ENCODE data around the gene PIPOX. TPM values are rescaled to one million over a fixed set of nuclear protein-coding genes. Genes with fewer than 3 reads are reported as not detected.

The PIPOX gene
- total and polyA plus RNA-seq, 7 donors = 0.71 to 20.5 (median 8.7) TPM; not detected in 1

DNA sequence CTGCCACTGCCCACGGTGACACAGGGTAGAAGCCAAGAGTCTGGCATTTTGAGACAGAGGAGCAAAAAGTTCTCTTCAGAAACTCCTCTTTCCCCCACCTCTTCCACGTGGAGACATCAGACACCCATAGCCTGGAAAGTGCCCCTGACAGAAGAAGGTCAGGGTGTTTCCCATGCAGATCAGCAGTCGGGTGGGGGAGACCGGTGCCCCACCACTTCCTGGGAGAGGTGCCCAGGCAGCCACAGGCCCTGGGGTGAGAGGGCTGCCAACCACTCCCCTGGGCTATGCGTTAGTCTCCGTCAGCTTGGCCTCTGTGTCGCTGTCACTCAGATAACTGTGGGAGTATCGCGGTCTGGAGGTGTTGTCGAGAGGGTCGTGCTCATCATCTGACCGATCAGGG, 31.5 kb downstream of the PIPOX start:
- no peaks in the 10 kb centered on the region for H3K9me3 ChIP-seq
- no peak overlapping the region for H3K4me3 ChIP-seq
- H3K4me1 ChIP-seq = no peaks in the 10 kb centered on the region
- WGBS, 2 donors = 90 to 91% methylated on average over 12 of the region's 12 CpGs
- TF ChIP-seq EP300 (IDR thresholded peaks at IDR 0.05) (no peak), POLR2AphosphoS5 (IDR thresholded peaks at IDR 0.05) (no peak), POLR2A (IDR thresholded peaks at IDR 0.05) (no peak)
- TF ChIP-seq, protein P1, sequence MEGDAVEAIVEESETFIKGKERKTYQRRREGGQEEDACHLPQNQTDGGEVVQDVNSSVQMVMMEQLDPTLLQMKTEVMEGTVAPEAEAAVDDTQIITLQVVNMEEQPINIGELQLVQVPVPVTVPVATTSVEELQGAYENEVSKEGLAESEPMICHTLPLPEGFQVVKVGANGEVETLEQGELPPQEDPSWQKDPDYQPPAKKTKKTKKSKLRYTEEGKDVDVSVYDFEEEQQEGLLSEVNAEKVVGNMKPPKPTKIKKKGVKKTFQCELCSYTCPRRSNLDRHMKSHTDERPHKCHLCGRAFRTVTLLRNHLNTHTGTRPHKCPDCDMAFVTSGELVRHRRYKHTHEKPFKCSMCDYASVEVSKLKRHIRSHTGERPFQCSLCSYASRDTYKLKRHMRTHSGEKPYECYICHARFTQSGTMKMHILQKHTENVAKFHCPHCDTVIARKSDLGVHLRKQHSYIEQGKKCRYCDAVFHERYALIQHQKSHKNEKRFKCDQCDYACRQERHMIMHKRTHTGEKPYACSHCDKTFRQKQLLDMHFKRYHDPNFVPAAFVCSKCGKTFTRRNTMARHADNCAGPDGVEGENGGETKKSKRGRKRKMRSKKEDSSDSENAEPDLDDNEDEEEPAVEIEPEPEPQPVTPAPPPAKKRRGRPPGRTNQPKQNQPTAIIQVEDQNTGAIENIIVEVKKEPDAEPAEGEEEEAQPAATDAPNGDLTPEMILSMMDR (IDR thresholded peaks at IDR 0.05) = no peak
- H3K27me3 ChIP-seq = peaks cover 0 to 1% (median 0%) of the 10 kb centered on the region in 3 donors
- peaks cover 0 to 35% (median 7%) of the 10 kb centered on the region in 4 donors for H3K36me3 ChIP-seq
- H3K27ac ChIP-seq = no peak overlapping the region
- intact Hi-C loops (cut with DNase I) = no loop called here
- DNase-seq = no peak

DNA sequence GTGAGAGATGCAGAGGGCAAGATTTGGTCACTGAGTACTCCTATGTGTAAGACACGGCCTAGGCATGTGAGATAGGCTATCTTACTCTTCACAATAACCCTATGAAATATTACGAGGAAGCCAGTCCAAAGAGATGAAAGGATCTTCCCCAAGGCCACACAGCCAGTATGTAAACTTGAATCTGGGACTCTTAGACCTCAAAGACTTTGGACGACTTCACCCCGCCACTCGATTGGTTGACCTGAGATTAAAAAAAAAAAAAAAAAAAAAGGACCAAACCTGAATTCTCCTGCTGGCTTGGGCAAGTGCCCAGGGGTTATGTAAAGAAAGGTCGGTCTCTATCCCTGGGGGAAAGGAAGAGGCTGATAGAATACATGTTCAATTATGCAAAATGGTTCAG, 33.1 kb downstream of the PIPOX start:
- Histone ChIP-seq H3K9me3 (no peaks in the 10 kb centered on the region), H3K4me1 (no peaks in the 10 kb centered on the region), H3K36me3 (peaks cover 0 to 51% (median 21%) of the 10 kb centered on the region in 4 donors), H3K27me3 (no peaks in the 10 kb centered on the region), H3K4me3 (no peak overlapping the region), H3K27ac (no peak overlapping the region)
- intact Hi-C loops (cut with DNase I) = no loop called here
- DNase-seq = no peak
- 88 to 90% methylated on average over 6 of the region's 6 CpGs for WGBS, 2 donors
- TF ChIP-seq POLR2A (IDR thresholded peaks at IDR 0.05) (no peak), EP300 (IDR thresholded peaks at IDR 0.05) (no peak), POLR2AphosphoS5 (IDR thresholded peaks at IDR 0.05) (no peak)
- TF ChIP-seq, protein P1 (IDR thresholded peaks at IDR 0.05) = no peak

DNA sequence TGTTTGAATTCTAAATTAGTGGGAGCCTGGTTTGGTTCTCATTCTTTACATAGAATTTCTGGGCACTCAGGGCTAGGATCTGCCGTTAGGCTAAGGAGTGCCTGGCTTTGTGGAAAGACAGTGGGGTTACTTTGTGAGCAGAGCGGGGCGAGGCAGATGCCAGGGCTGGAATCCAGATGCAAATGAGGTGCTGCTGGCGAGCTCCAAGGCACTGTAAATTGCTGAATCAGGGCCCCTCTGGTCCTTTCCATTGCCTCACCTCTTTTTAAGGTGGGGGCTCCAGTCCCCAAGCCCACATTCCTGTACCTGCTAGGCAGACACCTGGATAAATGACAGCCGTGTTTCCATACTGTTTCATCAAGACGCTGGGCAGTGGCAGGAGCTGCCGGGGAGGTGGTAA, 33.8 kb downstream of the PIPOX start:
- Histone ChIP-seq H3K4me3 (no peak overlapping the region), H3K36me3 (peaks cover 0 to 57% (median 27%) of the 10 kb centered on the region in 4 donors), H3K27ac (no peak overlapping the region), H3K4me1 (no peaks in the 10 kb centered on the region), H3K27me3 (no peaks in the 10 kb centered on the region), H3K9me3 (no peaks in the 10 kb centered on the region)
- 80 to 87% methylated on average over 7 of the region's 7 CpGs for WGBS, 2 donors
- no peak for DNase-seq
- TF ChIP-seq EP300 (IDR thresholded peaks at IDR 0.05) = no peak
- TF ChIP-seq, protein P1 (IDR thresholded peaks at IDR 0.05) = no peak
- TF ChIP-seq POLR2A (IDR thresholded peaks at IDR 0.05) = no peak
- no peak for TF ChIP-seq POLR2AphosphoS5 (IDR thresholded peaks at IDR 0.05)
- intact Hi-C loops (cut with DNase I) = no loop called here

DNA sequence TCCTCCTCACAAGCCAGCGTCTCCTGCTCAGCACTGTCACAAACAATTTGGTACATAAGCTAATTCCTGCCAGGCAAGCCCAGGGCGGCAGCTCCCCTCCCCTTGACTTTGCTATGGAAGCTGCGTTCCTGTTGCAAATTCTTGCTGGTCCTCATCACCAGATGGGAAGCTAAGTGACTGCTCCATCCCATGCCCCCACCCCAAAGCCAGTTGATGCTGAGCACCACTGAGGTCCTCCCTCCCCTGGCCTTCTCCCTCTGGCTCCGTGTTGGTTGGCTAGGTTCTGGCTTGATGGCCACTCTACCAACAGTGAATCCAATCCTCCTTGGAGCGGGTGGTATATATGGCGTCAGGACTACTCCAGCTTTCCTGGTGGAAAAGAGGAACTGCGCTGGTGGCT, 34.4 kb downstream of the PIPOX start:
- H3K27ac ChIP-seq = no peak overlapping the region
- intact Hi-C loops (cut with DNase I) = no loop called here
- H3K4me1 ChIP-seq = no peaks in the 10 kb centered on the region
- H3K36me3 ChIP-seq = peaks cover 0 to 63% (median 30%) of the 10 kb centered on the region in 4 donors
- no peaks in the 10 kb centered on the region for H3K27me3 ChIP-seq
- TF ChIP-seq EP300 (IDR thresholded peaks at IDR 0.05) = no peak
- no peak for TF ChIP-seq POLR2AphosphoS5 (IDR thresholded peaks at IDR 0.05)
- WGBS, 2 donors = 95% methylated on average over 7 of the region's 7 CpGs
- H3K9me3 ChIP-seq = no peaks in the 10 kb centered on the region
- H3K4me3 ChIP-seq = no peak overlapping the region
- DNase-seq = no peak

DNA sequence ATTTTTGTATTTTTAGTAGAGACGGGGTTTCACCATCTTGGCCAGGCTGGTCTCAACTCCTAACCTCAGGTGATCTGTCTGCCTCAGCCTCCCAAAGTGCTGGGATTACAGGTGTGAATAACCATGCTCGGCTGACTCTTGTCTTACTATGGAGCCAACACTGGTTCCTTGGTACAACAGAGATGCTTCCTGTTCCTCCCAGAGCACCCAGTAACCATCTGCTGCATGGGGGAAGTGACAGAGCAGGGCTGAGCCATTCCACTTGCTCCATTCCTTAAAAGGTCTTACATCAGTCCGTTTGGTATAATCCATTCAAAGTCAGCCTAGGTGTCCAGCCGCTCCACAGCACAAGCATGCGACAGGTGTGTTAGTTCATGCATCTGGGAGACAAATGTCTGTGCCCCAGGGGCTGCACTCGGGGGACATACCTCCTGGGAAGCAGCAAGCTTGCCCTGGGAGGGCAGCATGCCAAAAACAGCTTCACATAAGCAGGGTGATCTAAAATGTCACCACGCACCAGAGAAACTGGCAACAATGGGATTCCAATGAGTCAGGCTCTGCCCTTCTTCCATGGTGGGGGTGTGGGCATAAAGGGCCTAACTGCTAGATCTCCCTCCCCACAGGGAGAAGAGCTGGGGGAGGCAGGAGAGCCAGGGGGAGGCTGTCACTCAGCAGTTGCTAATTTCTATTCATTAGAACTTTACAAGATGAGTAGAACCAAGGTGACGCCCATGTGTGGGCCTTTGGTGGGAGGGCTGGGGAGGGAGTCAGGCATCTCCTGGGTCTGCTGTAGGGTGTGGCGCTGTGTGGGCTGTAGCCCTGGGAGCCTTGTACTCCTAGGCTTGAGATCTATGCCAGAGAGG, 35.5 kb downstream of the PIPOX start:
- Histone ChIP-seq H3K4me3 (no peak overlapping the region), H3K36me3 (peaks cover 0 to 68% (median 30%) of the 10 kb centered on the region in 4 donors), H3K9me3 (no peaks in the 10 kb centered on the region), H3K27ac (no peak overlapping the region), H3K4me1 (no peaks in the 10 kb centered on the region), H3K27me3 (no peaks in the 10 kb centered on the region)
- TF ChIP-seq POLR2AphosphoS5 (IDR thresholded peaks at IDR 0.05) (no peak), POLR2A (IDR thresholded peaks at IDR 0.05) (no peak)
- intact Hi-C loops (cut with DNase I) = no loop called here
- no peak for DNase-seq
- 90 to 94% methylated on average over 9 of the region's 9 CpGs for WGBS, 2 donors

All from sigmoid colon (tissue), 7 donors.